ENCODE results near the gene MYH10.

DNA sequence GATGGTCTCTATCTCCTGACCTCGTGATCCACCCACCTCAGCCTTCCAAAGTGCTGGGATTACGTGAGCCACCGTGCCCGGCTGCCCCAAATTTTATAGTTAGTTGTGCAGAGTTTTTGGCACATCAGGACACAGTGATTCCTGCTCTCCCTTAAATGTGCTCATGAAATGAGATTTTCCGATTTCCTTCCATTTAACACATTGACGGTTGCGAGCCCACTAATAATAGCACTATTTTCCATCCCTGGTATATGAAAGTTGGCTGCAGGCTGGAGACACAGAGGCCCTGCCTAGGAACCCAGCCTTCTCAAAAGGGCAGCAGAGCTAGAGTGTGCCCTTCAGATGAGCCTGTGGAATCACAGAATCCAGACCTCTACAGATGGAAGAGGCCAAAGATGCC is 17.4 kb upstream of the MYH10 start:
- TF ChIP-seq EZH2 (IDR thresholded peaks at IDR 0.05; ENCODE audit: insufficient read depth, poor library complexity, severe bottlenecking) (no peak), EZH2phosphoT487 (IDR thresholded peaks at IDR 0.05; ENCODE audit: insufficient read depth, low read depth) (no peak)
